CD4-positive, alpha-beta T cell treated with Interleukin-2 at 100 ng/mL for 4 hours (primary cell): Measurements from ENCODE around the gene CNDP1.
"Not testable (repeated sequence)": the region's sequence is repeated elsewhere in the genome, so short reads cannot be mapped to it uniquely, and the experiment has no call there.

Source experiments
- DNase-seq: peaks from one replicate; pipeline ENCODE4 v3.0.0-alpha.2; 2020; ENCODE audit warnings: low spot score

Gene CNDP1

GRCh38 chr18:74520096-74520833 lies 14.0 kb upstream of the CNDP1 start:
- no peak for DNase-seq

- DNase-seq: no peak
These were observed 13.1 kb upstream of the CNDP1 start for GRCh38 chr18:74521068-74521725.

- DNase-seq: no peak
These were observed 11.4 kb upstream of the CNDP1 start for GRCh38 chr18:74522635-74523548.

GRCh38 chr18:74524097-74524496 lies 10.2 kb upstream of the CNDP1 start:
- DNase-seq: no peak

GRCh38 chr18:74524915-74525314 lies 9.4 kb upstream of the CNDP1 start:
- DNase-seq: not testable (repeated sequence)

GRCh38 chr18:74525741-74526140 lies 8.6 kb upstream of the CNDP1 start:
- DNase-seq: no peak

- no peak for DNase-seq
These were observed 7.8 kb upstream of the CNDP1 start for GRCh38 chr18:74526488-74526887.

- no peak for DNase-seq
These were observed 5.8 kb upstream of the CNDP1 start for GRCh38 chr18:74528478-74528877.

GRCh38 chr18:74528913-74529312 lies 5.4 kb upstream of the CNDP1 start:
- DNase-seq: no peak

GRCh38 chr18:74529378-74529777 lies 4.9 kb upstream of the CNDP1 start:
- DNase-seq: no peak

- no peak for DNase-seq
These were observed 4.3 kb upstream of the CNDP1 start for GRCh38 chr18:74529811-74530583.

- DNase-seq: no peak
These were observed 3.8 kb upstream of the CNDP1 start for GRCh38 chr18:74530584-74530862.

GRCh38 chr18:74531043-74531442 lies 3.3 kb upstream of the CNDP1 start:
- DNase-seq: no peak

- no peak for DNase-seq
These were observed 1.7 kb upstream of the CNDP1 start for GRCh38 chr18:74532511-74533025.

GRCh38 chr18:74533666-74534065 lies 634 bp upstream of the CNDP1 start:
- DNase-seq: no peak

- DNase-seq: no peak
These were observed 815 bp downstream of the CNDP1 start for GRCh38 chr18:74534981-74535649.

- no peak for DNase-seq
These were observed 5.0 kb downstream of the CNDP1 start for GRCh38 chr18:74539289-74539688.

GRCh38 chr18:74540652-74541421 lies 6.5 kb downstream of the CNDP1 start:
- no peak for DNase-seq

GRCh38 chr18:74541703-74542555 lies 7.6 kb downstream of the CNDP1 start:
- DNase-seq: no peak

- no peak for DNase-seq
These were observed 10.6 kb downstream of the CNDP1 start for GRCh38 chr18:74544898-74545297.
